Panc1 (cell line): ENCODE results near the gene CCDC116. TPM values are rescaled to one million over a fixed set of nuclear protein-coding genes. Genes with fewer than 3 reads are reported as not detected.
A peak's percentile ranks its signal among the peaks of the same experiment; 100 is the strongest.

Experiments used
- ATAC-seq: fragments of 200-7000 bp; cut with Tn5 transposase; 2 replicates; pipeline ENCODE4 v1.9.1; 2020; ENCODE audit warnings: mild to moderate bottlenecking, moderate library complexity
- BruUV-seq: library from RNA; stranded (reverse); fragments of 400-500 nt; replicated peaks from 2 replicates; lab custom pipeline; 2021; lab: Mats Ljungman, UMichigan
- CTCF ChIA-PET: fragments of 300-600 bp; sonication (Branson Sonifier 250); formaldehyde crosslinking; loops from one replicate; lab custom pipeline; 2022; ENCODE audit warnings: antibody characterized with exemption; lab: Charles Lee
- POLR2A ChIA-PET: fragments of 300-600 bp; sonication (Branson Sonifier 250); formaldehyde crosslinking; loops from one replicate; lab custom pipeline; 2022; ENCODE audit warnings: antibody characterized with exemption; lab: Charles Lee
- DNase-seq: peaks from one replicate; pipeline ENCODE4 v3.0.0-alpha.2; 2010; ENCODE audit warnings: low read depth, low spot score
- H3K27ac ChIP-seq: 2 replicates; pipeline ENCODE4 v1.5.1; 2011; ENCODE audit warnings: mild to moderate bottlenecking, low read length, inconsistent platforms
- H3K27me3 ChIP-seq: fragments of 200-500 bp; sonication (Bioruptor generic); 2 replicates; pipeline ENCODE4 v1.6.0; 2014; ENCODE audit warnings: low read length, inconsistent platforms; ENCODE audit not compliant: control insufficient read depth, insufficient read depth
- H3K36me3 ChIP-seq: fragments of 200-500 bp; sonication (Bioruptor generic); 2 replicates; pipeline ENCODE4 v1.5.1; 2014; ENCODE audit warnings: inconsistent platforms, mild to moderate bottlenecking, low read length, moderate library complexity; ENCODE audit not compliant: control insufficient read depth, insufficient read depth
- H3K4me1 ChIP-seq: 2 replicates; pipeline ENCODE4 v1.5.1; 2011; ENCODE audit warnings: inconsistent platforms, mild to moderate bottlenecking, low read length, moderate library complexity; ENCODE audit not compliant: control insufficient read depth, insufficient read depth
- H3K4me3 ChIP-seq, 2 experiments: 2 replicates each; pipeline ENCODE4 v1.5.1; 2011 to 2012; ENCODE audit warnings: low read depth in 2 of 2, low read length in 2 of 2, mild to moderate bottlenecking in 2 of 2, inconsistent platforms in 1 of 2, moderate library complexity in 1 of 2
- H3K9me3 ChIP-seq: fragments of 200-500 bp; sonication (Bioruptor generic); 2 replicates; pipeline ENCODE4 v1.5.1; 2014; ENCODE audit warnings: low read depth, mild to moderate bottlenecking, inconsistent platforms, low read length, moderate library complexity; ENCODE audit not compliant: control insufficient read depth, insufficient read depth
- POLR2AphosphoS5 ChIP-seq: IDR thresholded peaks from 2 replicates; pipeline ENCODE4 v1.6.1; 2012; ENCODE audit warnings: mild to moderate bottlenecking, low read depth, low read length, moderate library complexity
- SIN3A ChIP-seq: IDR thresholded peaks from 2 replicates; pipeline ENCODE4 v1.6.1; 2012; ENCODE audit warnings: low read depth, mild to moderate bottlenecking, low read length, moderate library complexity, borderline replicate concordance; ENCODE audit not compliant: insufficient read depth
- TCF7L2 ChIP-seq: IDR thresholded peaks from 2 replicates; pipeline ENCODE4 v1.6.1; 2011; ENCODE audit warnings: mild to moderate bottlenecking, low read depth, low read length, inconsistent platforms
- in situ Hi-C: cut with HindIII; loops from 2 replicates; pipeline ENCODE4 v1.10.0; 2016; ENCODE audit warnings: low sequenced_read_pairs, low pct_unique_long_range_greater_than_20kb
- intact Hi-C: fragments of 100-400 bp; cut with micrococcal nuclease; formaldehyde crosslinking; loops from one replicate; pipeline ENCODE4 v1.10.0; 2022; ENCODE audit not compliant: unreplicated experiment
- total RNA-seq: library from RNA; stranded (reverse); gene quantifications from one replicate; pipeline ENCODE4 v1.2.1, GENCODE V29; 2021; ENCODE audit not compliant: unreplicated experiment
- TF ChIP-seq, protein P1 (sequence below): fragments of 450-650 bp; IDR thresholded peaks from 2 replicates; pipeline ENCODE4 v1.5.1; 2017; ENCODE audit warnings: mild to moderate bottlenecking
- TF ChIP-seq, protein P2 (sequence below), 2 experiments: IDR thresholded peaks; 2 replicates each; pipeline ENCODE4 v1.6.1; 2011 to 2012; ENCODE audit warnings: low read depth in 2 of 2, control low read depth in 1 of 2, low read length in 1 of 2, mild to moderate bottlenecking in 1 of 2, moderate library complexity in 1 of 2; ENCODE audit not compliant: insufficient read depth in 1 of 2

CCDC116 gene
- total RNA-seq, 1 experiment from 2014 or later = not detected

DNA sequence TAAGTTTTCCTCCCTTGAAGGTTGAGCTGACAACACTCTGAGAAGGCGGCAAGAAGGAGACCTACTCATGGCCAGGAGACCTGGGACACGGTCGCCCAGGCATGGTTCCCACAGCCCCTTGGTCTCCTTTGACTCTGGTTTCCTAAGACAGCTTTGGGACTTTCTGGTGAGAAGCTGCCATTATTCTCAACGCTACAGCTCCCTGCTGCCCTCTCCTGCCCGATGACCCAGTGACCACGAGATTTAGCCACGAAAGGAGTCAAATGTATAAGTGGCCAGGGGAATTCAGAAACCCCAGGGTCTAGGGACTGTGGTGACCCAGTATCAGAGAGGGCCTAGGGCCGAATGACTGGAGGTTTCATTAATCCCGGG lies 8.8 kb downstream of the CCDC116 start:
- Histone ChIP-seq H3K4me1 (peaks cover 8% of the 10 kb centered on the region; the same call in 1 of the 2 replicates), H3K27ac (peak overlapping the region; percentile 87), H3K4me3 (peak overlapping the region; percentile 69 to 74), H3K36me3 (no peaks in the 10 kb centered on the region), H3K27me3 (no peaks in the 10 kb centered on the region), H3K9me3 (no peaks in the 10 kb centered on the region)
- CTCF ChIA-PET = interaction anchor here (1.2 to 2.3 kb wide), 2 partner anchors 12 to 17 kb away, joined by 4 to 12 read pairs; no protein-coding TSS in a partner anchor
- in situ Hi-C loops = no loop called here
- TF ChIP-seq, protein P1, sequence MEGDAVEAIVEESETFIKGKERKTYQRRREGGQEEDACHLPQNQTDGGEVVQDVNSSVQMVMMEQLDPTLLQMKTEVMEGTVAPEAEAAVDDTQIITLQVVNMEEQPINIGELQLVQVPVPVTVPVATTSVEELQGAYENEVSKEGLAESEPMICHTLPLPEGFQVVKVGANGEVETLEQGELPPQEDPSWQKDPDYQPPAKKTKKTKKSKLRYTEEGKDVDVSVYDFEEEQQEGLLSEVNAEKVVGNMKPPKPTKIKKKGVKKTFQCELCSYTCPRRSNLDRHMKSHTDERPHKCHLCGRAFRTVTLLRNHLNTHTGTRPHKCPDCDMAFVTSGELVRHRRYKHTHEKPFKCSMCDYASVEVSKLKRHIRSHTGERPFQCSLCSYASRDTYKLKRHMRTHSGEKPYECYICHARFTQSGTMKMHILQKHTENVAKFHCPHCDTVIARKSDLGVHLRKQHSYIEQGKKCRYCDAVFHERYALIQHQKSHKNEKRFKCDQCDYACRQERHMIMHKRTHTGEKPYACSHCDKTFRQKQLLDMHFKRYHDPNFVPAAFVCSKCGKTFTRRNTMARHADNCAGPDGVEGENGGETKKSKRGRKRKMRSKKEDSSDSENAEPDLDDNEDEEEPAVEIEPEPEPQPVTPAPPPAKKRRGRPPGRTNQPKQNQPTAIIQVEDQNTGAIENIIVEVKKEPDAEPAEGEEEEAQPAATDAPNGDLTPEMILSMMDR = peak; percentile 80; the same call in 1 of the 2 replicates
- TF ChIP-seq SIN3A (no peak), POLR2AphosphoS5 (no peak)
- intact Hi-C loops = loop anchor here (10.0 kb wide), 1 partner anchor 47 kb away; no protein-coding TSS in a partner anchor
- no TSS peak for BruUV-seq
- POLR2A ChIA-PET = interaction anchor here (0.6 kb wide), 1 partner anchor 208 kb away, joined by 3 read pairs; no protein-coding TSS in a partner anchor
- peak; percentile 67 for ATAC-seq
- no peak for DNase-seq

DNA sequence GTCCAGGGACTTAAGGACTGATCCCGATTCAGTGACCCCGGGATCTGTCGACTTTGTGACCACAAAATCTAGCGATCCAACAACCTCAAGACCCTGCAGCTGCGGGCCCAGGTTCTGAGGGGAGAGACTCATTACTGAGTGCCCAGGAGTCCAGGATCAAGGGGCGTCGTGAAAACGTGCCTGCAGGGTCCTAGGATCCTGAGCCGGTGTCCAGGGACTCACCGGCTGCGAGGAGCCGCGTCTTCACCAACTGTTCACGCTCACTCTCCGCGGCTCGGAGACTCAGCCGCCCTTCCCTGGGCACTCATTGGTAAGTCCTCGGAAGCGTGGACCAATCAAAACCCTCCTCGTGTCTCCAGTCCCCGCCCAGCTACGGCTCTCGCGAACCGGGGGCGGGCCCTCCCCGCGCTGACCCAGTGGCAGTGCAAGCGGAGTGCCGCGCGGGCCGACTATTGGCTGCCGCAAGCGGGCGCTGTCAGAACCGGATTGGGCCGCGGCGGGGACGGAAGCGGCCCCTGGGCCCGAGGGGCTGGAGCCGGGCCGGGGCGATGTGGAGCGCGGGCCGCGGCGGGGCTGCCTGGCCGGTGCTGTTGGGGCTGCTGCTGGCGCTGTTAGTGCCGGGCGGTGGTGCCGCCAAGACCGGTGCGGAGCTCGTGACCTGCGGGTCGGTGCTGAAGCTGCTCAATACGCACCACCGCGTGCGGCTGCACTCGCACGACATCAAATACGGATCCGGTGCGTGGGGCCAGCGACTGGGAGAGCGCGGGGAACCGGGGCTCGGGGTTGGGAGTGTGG lies 9.4 kb downstream of the CCDC116 start, which contains the start of gene SDF2L1:
SDF2L1 (plus strand) TSS at position 514 of the 795 bp plus-strand sequence; CDS start at position 549, 35 bp downstream.
- Histone ChIP-seq H3K9me3 (no peaks in the 10 kb centered on the region), H3K27me3 (no peaks in the 10 kb centered on the region), H3K27ac (peak within 1 kb of the TSS; percentile 87), H3K36me3 (no peaks in the 10 kb centered on the region), H3K4me3 (peak within 1 kb of the TSS; percentile 69 to 74), H3K4me1 (peaks cover 8% of the 10 kb centered on the region; the same call in 1 of the 2 replicates)
- no peak for DNase-seq
- in situ Hi-C loops = no loop called here
- ATAC-seq = peak; percentile 95
- TF ChIP-seq, protein P2, sequence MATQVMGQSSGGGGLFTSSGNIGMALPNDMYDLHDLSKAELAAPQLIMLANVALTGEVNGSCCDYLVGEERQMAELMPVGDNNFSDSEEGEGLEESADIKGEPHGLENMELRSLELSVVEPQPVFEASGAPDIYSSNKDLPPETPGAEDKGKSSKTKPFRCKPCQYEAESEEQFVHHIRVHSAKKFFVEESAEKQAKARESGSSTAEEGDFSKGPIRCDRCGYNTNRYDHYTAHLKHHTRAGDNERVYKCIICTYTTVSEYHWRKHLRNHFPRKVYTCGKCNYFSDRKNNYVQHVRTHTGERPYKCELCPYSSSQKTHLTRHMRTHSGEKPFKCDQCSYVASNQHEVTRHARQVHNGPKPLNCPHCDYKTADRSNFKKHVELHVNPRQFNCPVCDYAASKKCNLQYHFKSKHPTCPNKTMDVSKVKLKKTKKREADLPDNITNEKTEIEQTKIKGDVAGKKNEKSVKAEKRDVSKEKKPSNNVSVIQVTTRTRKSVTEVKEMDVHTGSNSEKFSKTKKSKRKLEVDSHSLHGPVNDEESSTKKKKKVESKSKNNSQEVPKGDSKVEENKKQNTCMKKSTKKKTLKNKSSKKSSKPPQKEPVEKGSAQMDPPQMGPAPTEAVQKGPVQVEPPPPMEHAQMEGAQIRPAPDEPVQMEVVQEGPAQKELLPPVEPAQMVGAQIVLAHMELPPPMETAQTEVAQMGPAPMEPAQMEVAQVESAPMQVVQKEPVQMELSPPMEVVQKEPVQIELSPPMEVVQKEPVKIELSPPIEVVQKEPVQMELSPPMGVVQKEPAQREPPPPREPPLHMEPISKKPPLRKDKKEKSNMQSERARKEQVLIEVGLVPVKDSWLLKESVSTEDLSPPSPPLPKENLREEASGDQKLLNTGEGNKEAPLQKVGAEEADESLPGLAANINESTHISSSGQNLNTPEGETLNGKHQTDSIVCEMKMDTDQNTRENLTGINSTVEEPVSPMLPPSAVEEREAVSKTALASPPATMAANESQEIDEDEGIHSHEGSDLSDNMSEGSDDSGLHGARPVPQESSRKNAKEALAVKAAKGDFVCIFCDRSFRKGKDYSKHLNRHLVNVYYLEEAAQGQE (IDR thresholded peaks at IDR 0.05; ENCODE audit: insufficient read depth in 1 of 2, low read depth in 2 of 2, low read length in 1 of 2) = no peak
- TF ChIP-seq TCF7L2 (no peak), POLR2AphosphoS5 (peak; percentile 68), SIN3A (0 out of 2 replicates have a peak, but pooled peaks have one; percentile 47)
- TF ChIP-seq, protein P1 = peak; percentile 45
- BruUV-seq = no TSS peak
- CTCF ChIA-PET = interaction anchor here (0.6 to 2.3 kb wide), 4 partner anchors 13 to 86 kb away, joined by 3 to 12 read pairs (median 5); no protein-coding TSS in a partner anchor
- intact Hi-C loops = loop anchor here (10.0 kb wide), 1 partner anchor 47 kb away; no protein-coding TSS in a partner anchor
- POLR2A ChIA-PET = interaction anchor here (0.6 kb wide), 1 partner anchor 207 kb away, joined by 3 read pairs; no protein-coding TSS in a partner anchor
